Spleen (tissue), 11 donors: ENCODE results near the gene DBNDD1. TPM values are rescaled to one million over a fixed set of nuclear protein-coding genes. Genes with fewer than 3 reads are reported as not detected.
A peak's percentile ranks its signal among the peaks of the same experiment; 100 is the strongest.

ENCODE experiments used
- DNase-seq: peaks from one replicate; pipeline ENCODE4 v3.0.0-alpha.2; 2020
- H3K27ac ChIP-seq, 8 donors: fragments of 200-600 bp; sonication (generic) in 7 of 8; 1 replicate in 4 of 8; 2 replicates in 4 of 8; pipeline versions ENCODE4 v1.5.0 to v1.8.0; 2016 to 2021; ENCODE audit warnings: inconsistent platforms in 4 of 8, mild to moderate bottlenecking in 4 of 8, moderate library complexity in 1 of 8
- H3K27me3 ChIP-seq, 7 donors: fragments of 200-600 bp; sonication (generic) in 6 of 7; replicated peaks in 1 of 7; 1 replicate in 4 of 7; 2 replicates in 3 of 7; pipeline versions ENCODE4 v1.5.0 to v1.8.0; 2016 to 2021; ENCODE audit warnings: inconsistent platforms in 3 of 7, mild to moderate bottlenecking in 1 of 7
- H3K36me3 ChIP-seq, 6 donors: fragments of 200-600 bp; sonication (generic) in 5 of 6; 1 replicate in 4 of 6; 2 replicates in 2 of 6; pipeline versions ENCODE4 v1.5.0 to v1.8.0; 2016 to 2021; ENCODE audit warnings: inconsistent platforms in 2 of 6
- H3K4me1 ChIP-seq, 6 donors: fragments of 200-600 bp; sonication (generic) in 5 of 6; 1 replicate in 3 of 6; 2 replicates in 3 of 6; pipeline versions ENCODE4 v1.5.0 to v1.8.0; 2016 to 2021; ENCODE audit warnings: inconsistent platforms in 3 of 6
- H3K4me3 ChIP-seq, 8 donors: fragments of 200-600 bp; sonication (generic) in 7 of 8; 1 replicate in 4 of 8; 2 replicates in 4 of 8; pipeline versions ENCODE4 v1.5.0 to v1.8.0; 2016 to 2021; ENCODE audit warnings: inconsistent platforms in 4 of 8, mild to moderate bottlenecking in 4 of 8, moderate library complexity in 2 of 8
- H3K9me3 ChIP-seq, 8 donors: fragments of 200-600 bp; sonication (generic) in 7 of 8; 1 replicate in 4 of 8; 2 replicates in 4 of 8; pipeline versions ENCODE4 v1.5.0 to v1.8.0; 2016 to 2021; ENCODE audit warnings: inconsistent platforms in 4 of 8
- POLR2A ChIP-seq, 3 donors: fragments of 450-650 bp; IDR thresholded peaks; one replicate each; pipeline ENCODE4 v1.5.1; 2017; ENCODE audit warnings: antibody characterized with exemption in 3 of 3, mild to moderate bottlenecking in 1 of 3
- POLR2AphosphoS5 ChIP-seq, 3 donors: sonication (generic); formaldehyde crosslinking; IDR thresholded peaks; one replicate each; pipeline ENCODE4 v1.5.1; 2017; ENCODE audit warnings: antibody characterized with exemption in 3 of 3
- WGBS, 5 donors: extraction: QIAGEN DNeasy Blood & Tissue Kit in 3 of 5; methylation state at CpG; one replicate each; pipeline versions ENCODE4 v1.1.5 to v1.1.7; 2013 to 2018; 5-methylcytosine and 5-hydroxymethylcytosine counted together
- intact Hi-C: fragments of 100-400 bp; cut with DNase I; formaldehyde crosslinking; loops from one replicate; pipeline ENCODE4 v1.15.0; 2023; ENCODE audit warnings: low total_unique reads
- polyA plus RNA-seq, 3 donors: library from polyadenylated mRNA; stranded (reverse); fragments of 200-250 nt; gene quantifications; one replicate each; pipeline ENCODE4 v1.2.1, GENCODE V29; 2013
- total RNA-seq, 7 donors: library from RNA; depleted of rRNA in 3 of 7; stranded (reverse); fragments of >200 nt in 3 of 7; fragmentation: NEBNext Ultra II Directional in 4 of 7; extraction: Animal tissue kit (Norgen Biotek cat#: 25700) in 4 of 7; gene quantifications; one replicate each; pipeline versions ENCODE4 v1.1.0 to v1.2.1, GENCODE V29; 2016 to 2021
- TF ChIP-seq, protein P1 (sequence below), 11 experiments: fragments of 200-600 bp in 7 of 11; fragments of 450-650 bp in 4 of 11; sonication (generic) in 4 of 11; IDR thresholded peaks in 8 of 11; conservative IDR thresholded peaks in 3 of 11; 1 replicate in 7 of 11; 2 replicates in 4 of 11; pipeline versions ENCODE4 v1.4.0 to v1.8.0; 2016 to 2021; ENCODE audit warnings: antibody characterized with exemption in 11 of 11, inconsistent platforms in 4 of 11, mild to moderate bottlenecking in 1 of 11
- donor health status: healthy with polysubstance abuse.
- donor health status: DM: no; HTN: no; CAD: no; lungs with moderate emphysema.
- donor health status: DM: no; HTN: no; CAD: no.
- donor health status: Bipolar disorder and iron deficiency.
- donor health status: healthy.
- donor health status: DM: no; HTN: no; CAD: no.
- donor health status: DM: yes; HTN: yes; CAD: no.

The DBNDD1 gene
- total and polyA plus RNA-seq, 10 donors: 0.66 to 3.7 (median 1.7) TPM

DNA sequence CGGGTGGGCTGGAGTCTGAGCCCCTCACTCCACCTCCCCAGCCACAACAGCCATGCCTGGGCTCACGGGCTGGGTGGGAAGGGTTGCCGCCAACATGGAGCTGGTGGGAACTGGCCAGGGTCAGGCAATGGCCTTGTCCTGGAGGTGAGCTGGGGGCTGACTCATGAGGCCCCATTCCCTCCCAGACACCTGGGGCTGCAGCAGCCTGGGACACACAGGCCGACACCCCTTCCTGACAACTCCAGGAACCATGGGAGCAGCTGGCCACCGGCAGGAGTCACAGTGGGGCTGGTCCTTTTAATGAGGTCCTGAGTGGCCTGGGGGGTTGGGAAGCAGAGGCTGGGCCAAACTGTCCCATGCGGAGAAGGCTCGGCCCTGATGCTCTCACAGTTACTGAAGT, 12.2 kb downstream of the DBNDD1 start:
- Histone ChIP-seq H3K4me1 (peaks cover 8 to 38% (median 19%) of the 10 kb centered on the region in 6 donors), H3K36me3 (no peaks in the 10 kb centered on the region), H3K9me3 (no peaks in the 10 kb centered on the region), H3K27me3 (peaks cover 0 to 15% (median 0%) of the 10 kb centered on the region in 7 donors), H3K4me3 (no peak overlapping the region), H3K27ac (peak overlapping the region in 1 of 8 donors; percentile 57)
- DNase-seq: no peak
- intact Hi-C loops: no loop called here
- TF ChIP-seq POLR2A (IDR thresholded peaks at IDR 0.05): no peak
- TF ChIP-seq, protein P1, sequence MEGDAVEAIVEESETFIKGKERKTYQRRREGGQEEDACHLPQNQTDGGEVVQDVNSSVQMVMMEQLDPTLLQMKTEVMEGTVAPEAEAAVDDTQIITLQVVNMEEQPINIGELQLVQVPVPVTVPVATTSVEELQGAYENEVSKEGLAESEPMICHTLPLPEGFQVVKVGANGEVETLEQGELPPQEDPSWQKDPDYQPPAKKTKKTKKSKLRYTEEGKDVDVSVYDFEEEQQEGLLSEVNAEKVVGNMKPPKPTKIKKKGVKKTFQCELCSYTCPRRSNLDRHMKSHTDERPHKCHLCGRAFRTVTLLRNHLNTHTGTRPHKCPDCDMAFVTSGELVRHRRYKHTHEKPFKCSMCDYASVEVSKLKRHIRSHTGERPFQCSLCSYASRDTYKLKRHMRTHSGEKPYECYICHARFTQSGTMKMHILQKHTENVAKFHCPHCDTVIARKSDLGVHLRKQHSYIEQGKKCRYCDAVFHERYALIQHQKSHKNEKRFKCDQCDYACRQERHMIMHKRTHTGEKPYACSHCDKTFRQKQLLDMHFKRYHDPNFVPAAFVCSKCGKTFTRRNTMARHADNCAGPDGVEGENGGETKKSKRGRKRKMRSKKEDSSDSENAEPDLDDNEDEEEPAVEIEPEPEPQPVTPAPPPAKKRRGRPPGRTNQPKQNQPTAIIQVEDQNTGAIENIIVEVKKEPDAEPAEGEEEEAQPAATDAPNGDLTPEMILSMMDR (IDR thresholded peaks at IDR 0.05 in 8 of 11, conservative IDR thresholded peaks at IDR 0.05 in 3 of 11): no peak
- TF ChIP-seq POLR2AphosphoS5 (IDR thresholded peaks at IDR 0.05): no peak
- 79 to 100% (median 86%) methylated on average over 1 to 7 of the region's 7 CpGs for WGBS, 5 donors

DNA sequence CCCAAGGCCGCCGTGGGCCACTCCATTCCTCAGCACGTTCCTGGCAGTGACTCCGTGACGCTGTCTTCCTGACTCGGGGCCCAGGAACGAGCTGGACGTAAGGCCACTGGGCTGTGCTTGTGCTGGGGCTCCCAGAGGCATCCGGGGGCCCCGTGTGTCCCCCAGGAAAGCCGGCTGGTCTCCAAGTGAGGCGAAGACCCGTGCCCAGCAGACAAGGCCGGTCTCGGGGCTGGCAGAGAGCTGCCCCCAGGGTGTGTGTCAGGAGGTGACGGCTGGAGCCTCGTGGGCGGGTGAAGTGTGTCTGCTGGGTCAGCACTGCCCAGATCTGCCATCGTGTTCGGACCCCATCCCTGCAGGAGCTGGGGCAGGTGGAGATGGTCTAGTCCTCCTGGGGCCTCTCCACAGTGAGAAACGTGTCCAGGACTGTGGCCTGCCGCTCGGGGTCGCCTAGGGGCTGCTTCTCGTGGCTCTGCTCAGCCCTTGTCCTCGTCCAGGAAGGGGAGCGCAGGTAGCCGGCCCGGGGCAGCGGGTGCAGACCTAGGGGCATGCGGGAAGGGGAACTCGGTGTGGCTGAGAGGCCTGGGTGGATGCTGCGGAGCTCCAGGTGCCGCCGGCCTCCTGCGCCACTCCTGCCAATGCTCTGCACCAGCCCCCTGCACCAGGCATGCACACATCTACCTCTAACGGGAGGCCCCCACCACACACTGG, 13.1 kb downstream of the DBNDD1 start:
- H3K4me3 ChIP-seq: no peak overlapping the region
- H3K4me1 ChIP-seq: peaks cover 8 to 34% (median 19%) of the 10 kb centered on the region in 6 donors
- DNase-seq: no peak
- TF ChIP-seq, protein P1 (IDR thresholded peaks at IDR 0.05 in 8 of 11, conservative IDR thresholded peaks at IDR 0.05 in 3 of 11): no peak
- TF ChIP-seq POLR2AphosphoS5 (IDR thresholded peaks at IDR 0.05) (no peak), POLR2A (IDR thresholded peaks at IDR 0.05) (no peak)
- H3K9me3 ChIP-seq: no peaks in the 10 kb centered on the region
- WGBS, 5 donors: 92 to 94% (median 92%) methylated on average over 25 to 37 of the region's 37 CpGs
- intact Hi-C loops: no loop called here
- no peak overlapping the region for H3K27ac ChIP-seq
- H3K27me3 ChIP-seq: peaks cover 0 to 6% (median 0%) of the 10 kb centered on the region in 7 donors
- H3K36me3 ChIP-seq: peaks cover 0 to 2% (median 0%) of the 10 kb centered on the region in 6 donors

DNA sequence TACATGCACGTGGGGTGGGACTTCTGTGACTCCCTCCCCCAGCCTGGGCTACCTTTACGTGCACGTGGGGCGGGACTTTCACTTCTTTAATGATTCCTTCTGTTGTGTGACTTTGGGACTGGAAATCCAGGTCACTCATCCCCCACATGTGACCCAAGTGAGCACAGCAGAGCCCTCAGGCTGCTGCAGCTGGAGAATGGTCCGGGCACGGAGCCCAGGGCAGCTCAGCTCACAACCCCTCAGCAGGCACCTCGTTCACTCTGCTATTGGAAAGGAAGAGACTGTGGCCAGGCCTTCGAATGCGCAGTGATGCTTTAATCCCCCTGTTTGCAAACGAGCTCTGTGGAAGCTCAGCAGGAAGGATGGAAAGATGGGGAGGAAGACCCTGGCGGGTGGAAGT, 14.7 kb downstream of the DBNDD1 start:
- Histone ChIP-seq H3K9me3 (no peaks in the 10 kb centered on the region), H3K27ac (no peak overlapping the region), H3K27me3 (no peaks in the 10 kb centered on the region), H3K36me3 (peaks cover 0 to 18% (median 0%) of the 10 kb centered on the region in 6 donors), H3K4me1 (peaks cover 6 to 21% (median 14%) of the 10 kb centered on the region in 6 donors), H3K4me3 (no peak overlapping the region)
- intact Hi-C loops: no loop called here
- TF ChIP-seq POLR2AphosphoS5 (IDR thresholded peaks at IDR 0.05) (no peak), POLR2A (IDR thresholded peaks at IDR 0.05) (no peak)
- TF ChIP-seq, protein P1 (IDR thresholded peaks at IDR 0.05 in 8 of 11, conservative IDR thresholded peaks at IDR 0.05 in 3 of 11): no peak
- no peak for DNase-seq
- WGBS, 5 donors: 78 to 87% (median 84%) methylated on average over 10 to 11 of the region's 11 CpGs

DNA sequence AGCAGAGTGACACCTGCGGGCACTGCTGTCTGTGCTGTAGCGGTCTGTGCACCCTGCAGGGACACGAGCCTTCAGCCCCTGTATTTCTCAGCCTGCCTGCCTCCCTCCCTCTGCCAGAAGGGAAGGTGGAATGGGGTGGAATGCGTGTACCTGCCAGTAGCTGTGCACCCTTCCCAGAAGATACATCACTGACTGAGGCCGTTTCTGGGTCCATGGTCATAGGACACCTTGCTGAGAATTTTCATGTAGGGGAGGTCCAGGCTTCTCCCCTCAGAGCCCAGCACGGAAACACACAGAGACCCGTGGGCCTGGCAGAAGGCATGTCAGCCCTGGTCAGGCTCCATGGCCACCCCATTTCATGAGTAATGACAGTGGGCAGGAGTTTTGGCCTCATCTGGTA, 16.5 kb downstream of the DBNDD1 start:
- WGBS, 5 donors: 78 to 95% (median 88%) methylated on average over 7 of the region's 7 CpGs
- no peak overlapping the region for H3K4me3 ChIP-seq
- no peaks in the 10 kb centered on the region for H3K27me3 ChIP-seq
- TF ChIP-seq, protein P1 (IDR thresholded peaks at IDR 0.05 in 8 of 11, conservative IDR thresholded peaks at IDR 0.05 in 3 of 11): no peak
- TF ChIP-seq POLR2AphosphoS5 (IDR thresholded peaks at IDR 0.05) (no peak), POLR2A (IDR thresholded peaks at IDR 0.05) (no peak)
- H3K36me3 ChIP-seq: peaks cover 0 to 36% (median 3%) of the 10 kb centered on the region in 6 donors
- no peaks in the 10 kb centered on the region for H3K9me3 ChIP-seq
- no peak overlapping the region for H3K27ac ChIP-seq
- intact Hi-C loops: no loop called here
- H3K4me1 ChIP-seq: peaks cover 0 to 9% (median 3%) of the 10 kb centered on the region in 6 donors
- no peak for DNase-seq
